Adrenal gland (tissue), 5 donors: ENCODE measurements around the gene CPA5.

Experiments
- POLR2A ChIP-seq, 2 donors: fragments of 450-650 bp; IDR thresholded peaks; one replicate each; pipeline ENCODE4 v1.6.1; 2017; ENCODE audit warnings: antibody characterized with exemption in 2 of 2, mild to moderate bottlenecking in 2 of 2, moderate library complexity in 1 of 2
- TF ChIP-seq, protein P1 (sequence below), 6 experiments: fragments of 450-650 bp in 4 of 6; fragments of 200-600 bp in 2 of 6; sonication (generic) in 1 of 6; IDR thresholded peaks; 1 replicate in 5 of 6; 2 replicates in 1 of 6; pipeline versions ENCODE4 v1.5.1 to v1.8.0; 2016 to 2021; ENCODE audit warnings: antibody characterized with exemption in 6 of 6, mild to moderate bottlenecking in 2 of 6, moderate library complexity in 1 of 6
- donor health status: DM: no; HTN: no; CAD: no.

- no peak for TF ChIP-seq POLR2A (IDR thresholded peaks at IDR 0.05)
- TF ChIP-seq, protein P1, sequence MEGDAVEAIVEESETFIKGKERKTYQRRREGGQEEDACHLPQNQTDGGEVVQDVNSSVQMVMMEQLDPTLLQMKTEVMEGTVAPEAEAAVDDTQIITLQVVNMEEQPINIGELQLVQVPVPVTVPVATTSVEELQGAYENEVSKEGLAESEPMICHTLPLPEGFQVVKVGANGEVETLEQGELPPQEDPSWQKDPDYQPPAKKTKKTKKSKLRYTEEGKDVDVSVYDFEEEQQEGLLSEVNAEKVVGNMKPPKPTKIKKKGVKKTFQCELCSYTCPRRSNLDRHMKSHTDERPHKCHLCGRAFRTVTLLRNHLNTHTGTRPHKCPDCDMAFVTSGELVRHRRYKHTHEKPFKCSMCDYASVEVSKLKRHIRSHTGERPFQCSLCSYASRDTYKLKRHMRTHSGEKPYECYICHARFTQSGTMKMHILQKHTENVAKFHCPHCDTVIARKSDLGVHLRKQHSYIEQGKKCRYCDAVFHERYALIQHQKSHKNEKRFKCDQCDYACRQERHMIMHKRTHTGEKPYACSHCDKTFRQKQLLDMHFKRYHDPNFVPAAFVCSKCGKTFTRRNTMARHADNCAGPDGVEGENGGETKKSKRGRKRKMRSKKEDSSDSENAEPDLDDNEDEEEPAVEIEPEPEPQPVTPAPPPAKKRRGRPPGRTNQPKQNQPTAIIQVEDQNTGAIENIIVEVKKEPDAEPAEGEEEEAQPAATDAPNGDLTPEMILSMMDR (IDR thresholded peaks at IDR 0.05), result no peak
Measured at GRCh38 chr7:130353196-130353595, 8.6 kb downstream of the CPA5 start.
